Measurements from ENCODE around the gene MRRF.
"Not testable (repeated sequence)": the region's sequence is repeated elsewhere in the genome, so short reads cannot be mapped to it uniquely, and the experiment has no call there.

MRRF gene

DNA sequence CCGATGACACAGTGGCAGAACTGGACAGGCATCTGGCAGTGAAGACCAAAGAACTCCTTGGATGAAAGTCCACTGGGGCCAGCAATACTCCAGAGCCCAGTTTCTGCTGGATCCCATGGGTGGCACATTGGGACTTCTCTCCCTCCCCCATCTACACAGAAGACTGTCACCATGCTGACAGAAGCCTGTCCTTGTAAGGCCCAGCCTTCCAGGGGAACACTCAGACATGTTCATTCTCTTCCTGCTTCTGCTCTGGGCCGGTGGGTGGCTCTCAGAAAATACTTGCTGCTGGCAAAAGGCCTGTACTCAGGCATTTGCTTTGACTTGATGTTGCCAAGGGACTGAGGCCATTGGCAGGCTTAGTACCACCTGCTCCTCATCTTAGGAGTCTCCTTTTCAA is 57.9 kb downstream of the MRRF start:
- Histone ChIP-seq H3K4me1 (ENCODE audit: insufficient read depth, poor library complexity, severe bottlenecking) (no peaks in the 10 kb centered on the region), H3K4me3 (ENCODE audit: severe bottlenecking) (no peak overlapping the region), H3K9me3 (ENCODE audit: severe bottlenecking) (no peaks in the 10 kb centered on the region), H3K27ac (ENCODE audit: poor library complexity, severe bottlenecking) (no peak overlapping the region), H3K27me3 (ENCODE audit: insufficient read depth, poor library complexity, severe bottlenecking) (no peaks in the 10 kb centered on the region), H3K36me3 (ENCODE audit: low read depth) (peaks cover 65% of the 10 kb centered on the region)
- no peak for ATAC-seq (ENCODE audit: low read depth)
- TF ChIP-seq, protein P1, sequence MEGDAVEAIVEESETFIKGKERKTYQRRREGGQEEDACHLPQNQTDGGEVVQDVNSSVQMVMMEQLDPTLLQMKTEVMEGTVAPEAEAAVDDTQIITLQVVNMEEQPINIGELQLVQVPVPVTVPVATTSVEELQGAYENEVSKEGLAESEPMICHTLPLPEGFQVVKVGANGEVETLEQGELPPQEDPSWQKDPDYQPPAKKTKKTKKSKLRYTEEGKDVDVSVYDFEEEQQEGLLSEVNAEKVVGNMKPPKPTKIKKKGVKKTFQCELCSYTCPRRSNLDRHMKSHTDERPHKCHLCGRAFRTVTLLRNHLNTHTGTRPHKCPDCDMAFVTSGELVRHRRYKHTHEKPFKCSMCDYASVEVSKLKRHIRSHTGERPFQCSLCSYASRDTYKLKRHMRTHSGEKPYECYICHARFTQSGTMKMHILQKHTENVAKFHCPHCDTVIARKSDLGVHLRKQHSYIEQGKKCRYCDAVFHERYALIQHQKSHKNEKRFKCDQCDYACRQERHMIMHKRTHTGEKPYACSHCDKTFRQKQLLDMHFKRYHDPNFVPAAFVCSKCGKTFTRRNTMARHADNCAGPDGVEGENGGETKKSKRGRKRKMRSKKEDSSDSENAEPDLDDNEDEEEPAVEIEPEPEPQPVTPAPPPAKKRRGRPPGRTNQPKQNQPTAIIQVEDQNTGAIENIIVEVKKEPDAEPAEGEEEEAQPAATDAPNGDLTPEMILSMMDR (IDR thresholded peaks at IDR 0.05; ENCODE audit: poor library complexity, severe bottlenecking), result no peak
- no peak for DNase-seq (ENCODE audit: low spot score)

DNA sequence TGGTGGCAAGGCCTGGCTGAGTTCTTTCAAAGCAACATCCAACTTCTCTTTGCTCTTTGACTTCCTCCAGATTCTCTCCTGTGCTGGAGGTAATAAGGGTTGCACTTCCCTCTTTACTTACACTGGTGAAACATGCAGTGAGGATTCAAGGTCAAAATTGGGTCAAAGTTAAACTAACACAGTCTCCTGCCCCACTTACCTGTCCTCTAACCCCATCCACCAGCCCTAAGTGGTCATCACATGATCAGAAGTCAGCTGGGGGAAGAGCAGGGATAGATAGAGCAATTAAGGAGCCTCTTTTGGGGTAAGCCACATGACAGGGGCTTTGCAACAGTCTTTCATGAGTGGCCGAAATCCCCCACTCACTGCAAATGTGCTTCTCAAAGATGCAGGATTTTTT is 60.0 kb downstream of the MRRF start:
- not testable (repeated sequence) for H3K27ac ChIP-seq (ENCODE audit: poor library complexity, severe bottlenecking); H3K4me3 ChIP-seq (ENCODE audit: severe bottlenecking); ATAC-seq (ENCODE audit: low read depth); H3K9me3 ChIP-seq (ENCODE audit: severe bottlenecking); H3K27me3 ChIP-seq (ENCODE audit: insufficient read depth, poor library complexity, severe bottlenecking); DNase-seq (ENCODE audit: low spot score); H3K4me1 ChIP-seq (ENCODE audit: insufficient read depth, poor library complexity, severe bottlenecking)
- peaks cover 61% of the 10 kb centered on the region for H3K36me3 ChIP-seq (ENCODE audit: low read depth)

DNA sequence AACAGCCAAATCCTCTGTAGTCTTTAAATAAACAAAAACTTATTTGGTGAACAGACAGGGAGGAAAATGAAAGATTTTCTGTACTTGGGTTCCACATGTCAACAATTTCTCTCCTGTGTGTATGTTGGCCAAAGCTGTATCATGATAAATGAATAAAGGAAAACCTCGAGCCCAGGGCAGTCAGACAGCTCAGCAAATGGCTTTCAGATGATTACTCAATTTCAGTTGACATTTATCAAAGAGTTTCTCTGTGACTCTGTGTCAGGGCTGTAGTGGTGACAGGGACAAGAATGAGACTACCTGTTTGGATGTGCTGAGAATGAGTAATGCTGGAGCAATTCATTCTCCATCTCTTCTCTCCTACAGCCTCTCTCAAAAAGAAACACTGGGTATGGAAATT is 60.4 kb downstream of the MRRF start:
- H3K4me3 ChIP-seq (ENCODE audit: severe bottlenecking), result no peak overlapping the region
- H3K4me1 ChIP-seq (ENCODE audit: insufficient read depth, poor library complexity, severe bottlenecking), result no peaks in the 10 kb centered on the region
- ATAC-seq (ENCODE audit: low read depth) (no peak), DNase-seq (ENCODE audit: low spot score) (no peak)
- TF ChIP-seq, protein P1 (IDR thresholded peaks at IDR 0.05; ENCODE audit: poor library complexity, severe bottlenecking), result no peak
- peaks cover 61% of the 10 kb centered on the region for H3K36me3 ChIP-seq (ENCODE audit: low read depth)
- H3K27ac ChIP-seq (ENCODE audit: poor library complexity, severe bottlenecking), result no peak overlapping the region
- no peaks in the 10 kb centered on the region for H3K9me3 ChIP-seq (ENCODE audit: severe bottlenecking)
- no peaks in the 10 kb centered on the region for H3K27me3 ChIP-seq (ENCODE audit: insufficient read depth, poor library complexity, severe bottlenecking)

DNA sequence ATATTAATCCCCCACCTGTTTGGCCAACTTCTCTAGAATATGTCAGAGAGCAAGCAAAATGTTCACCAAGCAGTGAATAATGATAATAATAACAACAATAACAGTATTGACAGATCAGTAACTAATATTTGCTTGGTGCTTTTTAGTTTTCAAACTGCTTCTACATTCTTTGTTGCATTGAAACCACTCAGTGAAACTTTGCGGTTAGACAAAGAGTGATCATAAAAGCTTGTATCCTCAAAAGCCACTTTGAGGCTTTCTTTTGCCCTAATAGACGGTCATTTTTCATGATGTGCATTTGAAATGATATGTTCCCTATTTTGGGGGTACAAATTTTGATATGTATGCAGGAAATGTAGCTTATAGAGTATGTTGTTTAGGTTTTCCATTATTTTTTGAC is 62.5 kb downstream of the MRRF start:
- H3K27me3 ChIP-seq (ENCODE audit: insufficient read depth, poor library complexity, severe bottlenecking), result no peaks in the 10 kb centered on the region
- no peak overlapping the region for H3K4me3 ChIP-seq (ENCODE audit: severe bottlenecking)
- ATAC-seq (ENCODE audit: low read depth) (no peak), DNase-seq (ENCODE audit: low spot score) (no peak)
- H3K36me3 ChIP-seq (ENCODE audit: low read depth), result peaks cover 44% of the 10 kb centered on the region
- no peak overlapping the region for H3K27ac ChIP-seq (ENCODE audit: poor library complexity, severe bottlenecking)
- no peaks in the 10 kb centered on the region for H3K9me3 ChIP-seq (ENCODE audit: severe bottlenecking)
- no peaks in the 10 kb centered on the region for H3K4me1 ChIP-seq (ENCODE audit: insufficient read depth, poor library complexity, severe bottlenecking)
- TF ChIP-seq, protein P1 (IDR thresholded peaks at IDR 0.05; ENCODE audit: poor library complexity, severe bottlenecking), result no peak

DNA sequence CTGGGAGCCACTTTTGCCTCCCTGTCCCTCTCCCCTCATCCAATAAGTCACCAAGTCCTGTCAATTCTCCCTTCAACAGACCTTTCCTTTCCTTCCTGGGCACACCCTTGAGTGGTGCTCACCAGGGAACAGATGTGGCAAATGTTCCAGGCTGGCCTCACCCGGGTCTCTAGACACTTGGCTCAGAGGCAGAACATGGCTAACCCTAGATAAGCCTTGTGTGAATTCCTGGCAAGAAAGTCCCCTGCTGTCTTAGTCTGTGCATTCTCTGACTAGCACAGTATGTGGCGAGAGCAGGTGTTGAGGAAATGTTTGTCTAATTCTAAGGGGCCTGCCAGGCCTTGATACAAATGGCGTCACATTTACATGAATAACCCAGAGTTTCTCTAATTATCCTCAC is 64.9 kb downstream of the MRRF start:
- no peaks in the 10 kb centered on the region for H3K9me3 ChIP-seq (ENCODE audit: severe bottlenecking)
- no peak for ATAC-seq (ENCODE audit: low read depth)
- no peaks in the 10 kb centered on the region for H3K4me1 ChIP-seq (ENCODE audit: insufficient read depth, poor library complexity, severe bottlenecking)
- no peak overlapping the region for H3K27ac ChIP-seq (ENCODE audit: poor library complexity, severe bottlenecking)
- H3K27me3 ChIP-seq (ENCODE audit: insufficient read depth, poor library complexity, severe bottlenecking), result no peaks in the 10 kb centered on the region
- H3K36me3 ChIP-seq (ENCODE audit: low read depth), result peaks cover 27% of the 10 kb centered on the region
- DNase-seq (ENCODE audit: low spot score), result no peak
- TF ChIP-seq, protein P1 (IDR thresholded peaks at IDR 0.05; ENCODE audit: poor library complexity, severe bottlenecking), result no peak
- H3K4me3 ChIP-seq (ENCODE audit: severe bottlenecking), result no peak overlapping the region

DNA sequence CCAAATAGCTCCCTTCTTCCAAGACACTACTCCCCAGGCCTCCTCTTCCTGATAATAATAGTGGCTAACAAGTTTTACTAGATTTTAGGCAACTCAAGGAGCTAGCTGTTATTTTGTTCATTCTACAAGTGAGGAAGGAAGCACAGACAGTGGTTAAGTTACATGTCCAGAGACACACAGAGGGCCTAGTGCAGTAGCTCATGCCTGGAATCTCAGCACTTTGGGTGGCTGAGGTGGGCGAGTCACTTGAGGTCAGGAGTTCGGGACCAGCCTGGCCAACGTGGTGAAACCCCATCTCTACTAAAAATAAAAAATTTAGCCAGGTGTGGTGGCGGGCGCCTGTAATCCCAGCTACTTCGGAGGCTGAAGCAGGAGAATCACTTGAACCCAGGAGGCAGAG is 65.8 kb downstream of the MRRF start:
- peaks cover 22% of the 10 kb centered on the region for H3K36me3 ChIP-seq (ENCODE audit: low read depth)
- DNase-seq (ENCODE audit: low spot score); H3K27me3 ChIP-seq (ENCODE audit: insufficient read depth, poor library complexity, severe bottlenecking); H3K4me1 ChIP-seq (ENCODE audit: insufficient read depth, poor library complexity, severe bottlenecking); H3K9me3 ChIP-seq (ENCODE audit: severe bottlenecking); H3K4me3 ChIP-seq (ENCODE audit: severe bottlenecking); H3K27ac ChIP-seq (ENCODE audit: poor library complexity, severe bottlenecking); ATAC-seq (ENCODE audit: low read depth): not testable (repeated sequence)

Measured in RWPE2 (cell line).